Fibroblast of gingiva (primary cell): ENCODE results near the gene ASB8.

Source experiments
- DNase-seq: peaks from one replicate; pipeline ENCODE4 v3.0.0-alpha.2; 2011; ENCODE audit warnings: low read depth

Gene ASB8

GRCh38 chr12:48105867-48106680 is 51.2 kb downstream of the ASB8 start, which contains the start of gene SENP1:
Gene SENP1 (minus strand): TSS chr12:48106079. CDS start chr12:48101472, 4,607 bp downstream.
- DNase-seq = peak; percentile 89

GRCh38 chr12:48105321-48105866 is 51.9 kb downstream of the ASB8 start:
- no peak for DNase-seq

GRCh38 chr12:48104531-48104930 is 52.8 kb downstream of the ASB8 start:
- DNase-seq = no peak
